BLaER1 treated with 17β-estradiol and CSF1 and Interleukin-3, amounts not matched to agents 10 nM and 100 nM (cell line): Measurements from ENCODE around the gene PTBP3.
A peak's percentile ranks its signal among the peaks of the same experiment; 100 is the strongest.

Source experiments
- H3K27ac ChIP-seq, 11 experiments: shearing (Covaris generic); formaldehyde crosslinking; 2 replicates each; pipeline ENCODE4 v1.8.1; 2022
- H3K27me3 ChIP-seq, 11 experiments: shearing (Covaris generic); formaldehyde crosslinking; 2 replicates each; pipeline ENCODE4 v1.8.1; 2022
- H3K36me3 ChIP-seq, 11 experiments: shearing (Covaris generic); formaldehyde crosslinking; 2 replicates each; pipeline ENCODE4 v1.8.1; 2022
- H3K4me1 ChIP-seq, 10 experiments: shearing (Covaris generic); formaldehyde crosslinking; 2 replicates each; pipeline ENCODE4 v1.8.1; 2022
- H3K4me2 ChIP-seq, 11 experiments: shearing (Covaris generic); formaldehyde crosslinking; 2 replicates each; pipeline ENCODE4 v1.8.1; 2022
- H3K4me3 ChIP-seq, 10 experiments: shearing (Covaris generic); formaldehyde crosslinking; 2 replicates each; pipeline ENCODE4 v1.8.1; 2022
- H3K9ac ChIP-seq, 11 experiments: shearing (Covaris generic); formaldehyde crosslinking; 2 replicates each; pipeline ENCODE4 v1.8.1; 2022
- H3K9me3 ChIP-seq, 11 experiments: shearing (Covaris generic); formaldehyde crosslinking; replicated peaks in 1 of 11; 2 replicates each; pipeline ENCODE4 v1.8.1; 2022
- H4K20me1 ChIP-seq, 11 experiments: shearing (Covaris generic); formaldehyde crosslinking; 2 replicates each; pipeline ENCODE4 v1.8.1; 2022
- Cebpa-rat ChIP-seq, 11 experiments: shearing (Covaris generic); IDR thresholded peaks; 2 replicates each; pipeline ENCODE4 v1.8.1; 2022

Gene PTBP3

GRCh38 chr9:112186695-112187094 is 146.7 kb downstream of the PTBP3 start:
- Histone ChIP-seq H3K36me3 (peaks cover 0 to 6% (median 0%) of the 10 kb centered on the region in 11 experiments; a peak in 1 of 22 replicates), H3K4me2 (no peak overlapping the region), H3K9me3 (peaks cover 9 to 24% (median 16%) of the 10 kb centered on the region in 11 experiments; a peak in 18 of 22 replicates), H4K20me1 (no peaks in the 10 kb centered on the region), H3K9ac (no peak overlapping the region), H3K4me3 (no peak overlapping the region), H3K4me1 (peaks cover under 1 to 6% (median 3%) of the 10 kb centered on the region in 10 experiments; a peak in 18 of 20 replicates), H3K27ac (no peak overlapping the region), H3K27me3 (no peaks in the 10 kb centered on the region)
- no peak for TF ChIP-seq Cebpa-rat (IDR thresholded peaks at IDR 0.05)

GRCh38 chr9:112184946-112185345 is 148.5 kb downstream of the PTBP3 start:
- TF ChIP-seq Cebpa-rat (IDR thresholded peaks at IDR 0.05), result no peak
- no peak overlapping the region for H3K4me2 ChIP-seq
- H3K9me3 ChIP-seq, result peaks cover 7 to 14% (median 9%) of the 10 kb centered on the region in 11 experiments; a peak in 17 of 22 replicates
- H3K9ac ChIP-seq, result no peak overlapping the region
- no peak overlapping the region for H3K4me3 ChIP-seq
- peaks cover 18 to 23% (median 20%) of the 10 kb centered on the region in 10 experiments for H3K4me1 ChIP-seq
- H4K20me1 ChIP-seq, result no peaks in the 10 kb centered on the region
- H3K27me3 ChIP-seq, result no peaks in the 10 kb centered on the region
- no peaks in the 10 kb centered on the region; a peak in 1 of 22 replicates for H3K36me3 ChIP-seq
- H3K27ac ChIP-seq, result no peak overlapping the region

DNA sequence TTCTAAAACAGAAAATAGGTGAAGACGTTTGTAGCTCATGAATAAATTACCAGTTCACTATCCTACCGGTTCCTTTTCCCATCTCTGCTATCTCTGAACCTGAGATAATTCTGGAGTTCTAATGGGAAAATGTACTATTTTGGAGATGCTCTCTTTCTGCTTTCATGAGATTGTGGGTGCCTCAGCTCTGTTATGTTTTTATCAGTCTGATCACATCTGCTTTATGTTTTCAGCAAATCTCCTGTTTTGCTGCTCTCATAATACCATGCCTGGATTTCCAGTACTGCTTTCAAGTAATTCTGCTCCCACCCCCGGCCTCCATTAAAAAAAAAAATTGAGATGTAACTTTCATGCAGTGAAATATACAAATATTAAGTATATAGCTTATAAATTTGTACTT is 149.2 kb downstream of the PTBP3 start:
- Histone ChIP-seq H3K27me3 (no peaks in the 10 kb centered on the region), H3K9ac (no peak overlapping the region), H3K9me3 (peaks cover 7 to 14% (median 9%) of the 10 kb centered on the region in 11 experiments; a peak in 17 of 22 replicates), H3K27ac (no peak overlapping the region), H3K4me2 (no peak overlapping the region), H4K20me1 (no peaks in the 10 kb centered on the region), H3K36me3 (no peaks in the 10 kb centered on the region; a peak in 1 of 22 replicates), H3K4me3 (no peak overlapping the region), H3K4me1 (peaks cover 24 to 28% (median 27%) of the 10 kb centered on the region in 10 experiments)
- no peak for TF ChIP-seq Cebpa-rat (IDR thresholded peaks at IDR 0.05)

- Histone ChIP-seq H3K4me1 (peaks cover 28 to 63% (median 36%) of the 10 kb centered on the region in 10 experiments), H4K20me1 (no peaks in the 10 kb centered on the region), H3K4me3 (no peak overlapping the region), H3K36me3 (no peaks in the 10 kb centered on the region; a peak in 1 of 22 replicates), H3K9me3 (peaks cover 7 to 14% (median 9%) of the 10 kb centered on the region in 11 experiments; a peak in 17 of 22 replicates), H3K27ac (peak overlapping the region in 9 of 11 experiments; percentile 46 to 72 (median 64); a peak in 18 of 22 replicates), H3K27me3 (no peaks in the 10 kb centered on the region), H3K4me2 (peak overlapping the region; percentile 61 to 89 (median 81)), H3K9ac (peak overlapping the region in 9 of 11 experiments; percentile 21 to 50 (median 43); a peak in 14 of 22 replicates)
- no peak for TF ChIP-seq Cebpa-rat (IDR thresholded peaks at IDR 0.05)
Observed at GRCh38 chr9:112180387-112180881, 153.0 kb downstream of the PTBP3 start.

DNA sequence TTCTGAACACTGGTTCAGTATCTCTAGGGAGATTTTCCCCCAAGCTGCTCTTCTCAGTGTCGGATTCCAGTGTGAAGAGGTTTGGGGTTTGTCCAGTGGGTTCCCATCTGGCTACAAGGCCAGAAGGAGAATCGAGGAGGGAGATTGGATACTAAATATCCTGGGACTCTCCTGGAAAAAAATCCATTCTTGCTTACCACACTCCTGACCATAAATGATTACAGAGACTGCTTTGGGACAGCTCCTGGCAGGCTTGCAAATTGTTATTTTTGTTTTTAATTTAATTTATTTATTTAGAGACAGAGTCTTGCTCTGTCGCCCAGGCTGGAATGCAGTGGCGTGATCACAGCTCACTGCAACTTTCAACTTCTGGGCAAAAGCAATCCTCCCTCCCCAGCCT is 153.6 kb downstream of the PTBP3 start:
- Histone ChIP-seq H3K27ac (peak overlapping the region in 6 of 11 experiments; percentile 46 to 72 (median 68); a peak in 9 of 22 replicates), H3K4me3 (no peak overlapping the region), H3K9me3 (peaks cover 7 to 14% (median 9%) of the 10 kb centered on the region in 11 experiments; a peak in 17 of 22 replicates), H3K27me3 (no peaks in the 10 kb centered on the region), H4K20me1 (no peaks in the 10 kb centered on the region), H3K4me2 (peak overlapping the region; percentile 61 to 89 (median 81)), H3K4me1 (peaks cover 30 to 65% (median 39%) of the 10 kb centered on the region in 10 experiments), H3K36me3 (no peaks in the 10 kb centered on the region; a peak in 1 of 22 replicates), H3K9ac (peak overlapping the region in 4 of 11 experiments; percentile 25 to 50 (median 30); a peak in 4 of 22 replicates)
- TF ChIP-seq Cebpa-rat (IDR thresholded peaks at IDR 0.05), result no peak

GRCh38 chr9:112176524-112176923 is 156.9 kb downstream of the PTBP3 start:
- Histone ChIP-seq H3K4me2 (peak overlapping the region in 1 of 11 experiments; percentile 92; a peak in 1 of 22 replicates), H3K9me3 (no peaks in the 10 kb centered on the region), H4K20me1 (no peaks in the 10 kb centered on the region), H3K9ac (no peak overlapping the region), H3K4me3 (no peak overlapping the region), H3K27me3 (no peaks in the 10 kb centered on the region), H3K4me1 (peaks cover 35 to 89% (median 51%) of the 10 kb centered on the region in 10 experiments), H3K36me3 (peaks cover 0 to 19% (median under 1%) of the 10 kb centered on the region in 11 experiments; a peak in 3 of 22 replicates), H3K27ac (no peak overlapping the region)
- no peak for TF ChIP-seq Cebpa-rat (IDR thresholded peaks at IDR 0.05)

GRCh38 chr9:112175796-112176315 is 157.6 kb downstream of the PTBP3 start:
- Histone ChIP-seq H4K20me1 (no peaks in the 10 kb centered on the region; a peak in 2 of 22 replicates), H3K4me2 (peak overlapping the region; percentile 80 to 95 (median 92)), H3K9ac (peak overlapping the region; percentile 93 to 99 (median 98); a peak in 21 of 22 replicates), H3K27me3 (no peaks in the 10 kb centered on the region), H3K27ac (peak overlapping the region in 10 of 11 experiments; percentile 95 to 99 (median 98); a peak in 17 of 22 replicates), H3K4me3 (peak overlapping the region; percentile 76 to 91 (median 86); a peak in 19 of 20 replicates), H3K36me3 (peaks cover 0 to 19% (median 5%) of the 10 kb centered on the region in 11 experiments; a peak in 3 of 22 replicates), H3K9me3 (no peaks in the 10 kb centered on the region), H3K4me1 (peaks cover 29 to 89% (median 47%) of the 10 kb centered on the region in 10 experiments)
- TF ChIP-seq Cebpa-rat (IDR thresholded peaks at IDR 0.05), result no peak

DNA sequence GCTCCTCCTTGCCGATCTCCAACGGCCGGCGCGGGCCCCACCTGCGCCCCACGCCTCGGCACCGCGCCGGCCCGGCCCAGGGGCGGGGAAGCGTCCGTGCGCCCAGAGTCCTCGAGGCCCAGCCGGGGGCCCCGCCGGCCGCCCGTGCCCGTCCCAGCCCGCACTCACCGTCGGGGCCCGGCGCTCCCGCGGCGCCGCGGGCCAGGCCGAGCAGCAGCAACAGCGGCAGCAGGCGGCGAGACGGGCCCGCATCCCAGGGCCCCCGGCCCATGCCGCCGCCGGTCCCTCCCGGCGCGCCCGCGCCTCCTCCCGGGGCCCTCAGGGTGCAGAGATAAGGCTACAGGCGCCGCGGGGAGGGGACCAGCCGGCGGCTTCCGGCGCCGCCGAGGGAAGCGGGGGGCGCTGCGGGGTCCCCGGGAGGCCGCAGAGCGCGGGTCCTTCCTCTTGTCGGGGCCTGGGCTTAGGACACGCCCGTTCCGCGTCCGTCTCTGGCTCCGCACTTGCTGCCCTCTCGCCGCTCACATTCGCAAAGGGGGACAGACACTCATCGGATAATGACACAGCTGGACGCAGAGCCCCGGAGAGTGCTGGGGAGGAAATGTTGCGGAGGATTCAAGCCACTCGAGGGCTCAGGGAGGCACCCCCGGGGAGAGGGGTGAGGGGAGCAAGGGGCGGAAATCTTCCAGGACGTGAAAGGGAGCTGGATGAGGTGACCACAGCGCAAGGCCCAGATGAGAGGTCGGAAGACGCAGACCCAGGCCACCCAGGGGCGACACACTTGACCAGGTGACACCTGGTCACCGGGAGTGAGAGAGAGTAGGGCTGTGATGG is 158.2 kb downstream of the PTBP3 start, which contains the start of gene SUSD1:
SUSD1 (minus strand) TSS at position 333 of the 831 bp plus-strand sequence; CDS start at position 271, 62 bp downstream.
- no peak for TF ChIP-seq Cebpa-rat (IDR thresholded peaks at IDR 0.05)
- peak within 1 kb of the TSS; percentile 93 to 99 (median 98) for H3K9ac ChIP-seq
- H3K4me3 ChIP-seq, result peak within 1 kb of the TSS; percentile 76 to 91 (median 86)
- peak within 1 kb of the TSS; percentile 95 to 99 (median 98) for H3K27ac ChIP-seq
- H3K27me3 ChIP-seq, result no peaks in the 10 kb centered on the region
- peak within 1 kb of the TSS; percentile 80 to 95 (median 92) for H3K4me2 ChIP-seq
- peaks cover 0 to 19% (median 5%) of the 10 kb centered on the region in 11 experiments; a peak in 3 of 22 replicates for H3K36me3 ChIP-seq
- H4K20me1 ChIP-seq, result peaks cover 0 to 3% (median 0%) of the 10 kb centered on the region in 11 experiments; a peak in 4 of 22 replicates
- no peaks in the 10 kb centered on the region for H3K9me3 ChIP-seq
- H3K4me1 ChIP-seq, result peaks cover 22 to 85% (median 42%) of the 10 kb centered on the region in 10 experiments
